Activated CD8-positive, alpha-beta memory T cell treated with anti-CD3 and anti-CD28 coated beads, Interleukin-2, amount 50 U/mL, for 24 hours (primary cell): ENCODE measurements around the gene DMD.

Experiments used
- DNase-seq: peaks from one replicate; pipeline ENCODE4 v3.0.0-alpha.2; 2020; ENCODE audit errors: extremely low read depth

Gene DMD

GRCh38 chrX:31860686-31861085, 1350.7 kb downstream of the DMD start:
- DNase-seq, result no peak

- no peak for DNase-seq
Measured at GRCh38 chrX:31858915-31859314, 1352.4 kb downstream of the DMD start.

DNA sequence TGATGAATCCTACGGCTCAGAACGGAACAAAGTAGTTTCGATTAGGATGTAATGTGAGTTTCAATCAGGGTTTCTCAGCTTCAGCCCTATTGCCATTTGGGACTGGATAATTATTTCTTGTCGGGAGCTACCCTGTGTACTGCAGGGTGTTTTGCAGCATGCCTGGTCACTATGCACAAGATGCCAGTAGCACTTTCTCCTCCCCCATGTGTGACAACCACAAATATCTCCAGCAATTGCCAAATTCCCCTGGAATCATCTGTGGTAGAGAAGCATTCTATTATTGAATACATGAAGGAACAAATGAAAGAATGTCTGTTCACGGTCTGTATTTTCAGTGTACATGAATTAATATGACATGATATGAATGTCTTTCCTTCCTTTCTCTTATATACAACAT, 1356.6 kb downstream of the DMD start:
- DNase-seq, result no peak

GRCh38 chrX:31851761-31852160, 1359.6 kb downstream of the DMD start:
- no peak for DNase-seq

DNA sequence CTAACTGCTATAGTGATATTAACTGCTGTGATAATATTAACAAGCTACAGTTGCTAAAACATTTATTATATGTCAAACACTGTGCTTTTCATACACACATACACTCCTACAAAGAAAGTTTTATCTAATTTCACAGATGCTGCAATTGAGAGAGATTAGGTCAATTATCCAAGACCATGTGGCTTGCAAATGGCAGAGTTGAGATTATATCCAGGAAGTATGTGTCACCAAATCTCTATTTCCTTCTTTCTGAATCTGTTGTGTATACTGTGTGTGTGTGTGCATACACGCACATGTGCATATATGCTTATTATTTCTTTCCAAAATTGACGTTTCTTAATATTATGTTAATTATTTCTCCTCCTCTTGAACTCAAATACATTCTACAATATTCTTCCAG, 1363.6 kb downstream of the DMD start:
- no peak for DNase-seq

- DNase-seq, result no peak
Measured at GRCh38 chrX:31845003-31845402, 1366.3 kb downstream of the DMD start.

DNA sequence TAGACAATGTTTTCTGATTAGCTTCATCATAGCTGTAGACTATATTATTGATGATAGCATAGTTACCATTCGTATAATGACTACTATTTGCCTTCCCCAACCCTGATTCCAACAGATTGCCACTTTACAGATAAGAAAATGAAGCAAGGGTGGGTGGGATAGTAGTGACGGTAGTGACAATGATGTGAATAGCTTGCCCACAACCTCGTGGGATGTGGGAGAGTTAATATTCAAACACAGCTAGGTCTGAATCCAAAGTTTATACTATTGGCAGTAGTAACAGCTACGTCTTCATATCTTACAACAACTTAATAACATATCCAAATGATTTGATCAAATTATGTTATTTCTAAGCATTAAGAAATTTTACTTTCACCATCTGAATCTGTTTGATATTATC, 1372.7 kb downstream of the DMD start:
- no peak for DNase-seq

GRCh38 chrX:31837445-31838049, 1373.8 kb downstream of the DMD start:
- DNase-seq, result no peak

- no peak for DNase-seq
Measured at GRCh38 chrX:31836479-31836878, 1374.9 kb downstream of the DMD start.

- no peak for DNase-seq
Measured at GRCh38 chrX:31832263-31832662, 1379.1 kb downstream of the DMD start.

DNA sequence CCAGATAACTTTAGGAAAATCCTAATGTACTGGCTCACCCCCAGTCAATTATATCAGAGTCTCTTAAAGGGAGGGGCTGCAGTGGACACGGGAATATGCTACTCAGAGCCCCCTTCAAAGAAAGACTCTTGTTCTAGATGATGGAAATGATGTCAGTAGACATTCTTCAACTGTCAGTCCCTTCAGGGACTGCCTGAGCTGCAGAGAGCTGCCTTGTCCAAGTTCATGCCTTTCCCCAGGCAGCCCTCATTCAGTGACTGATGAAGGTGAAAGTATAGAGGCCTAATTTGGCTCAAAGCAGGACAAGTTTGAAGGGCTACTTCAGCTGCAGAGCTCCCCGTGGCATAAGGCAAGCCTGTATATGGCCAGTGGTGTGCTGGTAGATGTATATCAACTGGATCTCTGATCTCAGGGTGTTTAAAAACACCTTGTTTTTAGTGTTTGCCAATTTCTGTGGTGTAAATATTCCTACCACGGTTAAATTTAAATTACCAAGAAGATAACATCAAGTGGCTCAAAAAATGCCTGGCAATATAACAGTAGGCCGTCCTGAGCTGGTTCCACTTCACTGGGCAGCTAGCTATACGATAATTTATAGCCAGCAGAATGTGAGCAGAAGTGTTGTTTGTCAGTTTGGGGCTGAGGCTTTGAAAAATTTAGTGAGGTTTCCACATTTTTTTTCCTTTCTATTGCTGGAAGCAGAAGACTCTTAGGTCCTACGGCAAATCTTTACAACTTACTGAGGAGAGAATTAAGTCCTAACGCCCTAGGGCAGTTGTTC, 1390.7 kb downstream of the DMD start:
- no peak for DNase-seq

DNA sequence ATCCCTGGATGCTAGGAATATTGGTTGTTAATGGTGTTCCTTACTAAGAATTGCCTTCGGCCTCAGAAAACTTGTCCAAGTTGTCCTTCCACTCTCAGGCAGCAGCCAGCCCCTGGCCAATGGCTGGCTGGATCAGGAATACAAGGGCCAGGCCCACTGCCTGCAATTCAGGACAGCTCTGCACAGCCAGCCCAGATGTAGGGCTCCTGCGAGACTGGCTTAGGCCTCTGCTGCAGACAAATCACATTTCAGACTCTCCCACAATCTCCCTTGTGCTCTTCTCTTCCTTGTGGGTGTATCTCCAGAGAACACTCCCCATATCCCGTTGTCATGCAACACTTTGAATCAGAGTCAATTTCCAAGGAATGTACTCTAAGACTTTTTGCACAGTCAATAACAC, 1391.9 kb downstream of the DMD start:
- DNase-seq, result no peak

DNA sequence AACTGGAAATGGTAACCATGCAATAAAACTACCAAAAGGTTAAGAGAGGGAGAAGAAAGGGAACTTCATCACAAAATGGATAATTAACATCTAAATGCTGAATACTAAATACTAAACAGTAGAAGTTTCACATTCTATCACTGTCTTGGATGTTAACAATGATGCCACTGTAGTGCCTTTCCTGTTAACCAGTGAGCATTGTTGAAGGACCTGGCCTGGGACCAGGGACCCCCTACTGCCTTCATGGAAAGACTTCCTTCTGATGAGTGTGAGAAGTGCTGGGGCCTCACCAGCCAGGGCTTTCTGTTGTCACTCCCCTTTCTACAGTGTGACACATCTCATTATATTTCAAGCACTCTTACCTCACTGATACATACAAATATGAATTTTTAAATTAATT, 1400.2 kb downstream of the DMD start:
- DNase-seq, result no peak

DNA sequence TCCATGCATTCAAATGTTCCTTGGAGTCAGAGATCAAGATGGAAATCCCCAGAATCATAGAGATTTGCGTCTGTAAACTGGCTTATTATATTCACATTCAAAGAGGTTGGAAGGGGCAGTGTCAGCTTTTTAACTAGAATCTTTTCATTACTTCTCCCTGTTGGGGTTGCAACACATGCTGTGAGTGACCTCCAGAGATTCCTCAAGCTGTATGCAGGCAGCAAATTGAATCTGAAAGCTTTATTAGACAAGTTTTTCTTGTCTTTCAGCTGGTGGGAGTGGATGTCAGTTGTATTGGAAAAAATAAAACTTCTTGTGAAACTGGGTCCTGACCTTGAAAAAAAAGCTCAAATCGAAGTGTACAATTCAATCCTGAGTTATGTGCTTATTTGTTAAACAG, 1403.0 kb downstream of the DMD start:
- DNase-seq, result no peak

DNA sequence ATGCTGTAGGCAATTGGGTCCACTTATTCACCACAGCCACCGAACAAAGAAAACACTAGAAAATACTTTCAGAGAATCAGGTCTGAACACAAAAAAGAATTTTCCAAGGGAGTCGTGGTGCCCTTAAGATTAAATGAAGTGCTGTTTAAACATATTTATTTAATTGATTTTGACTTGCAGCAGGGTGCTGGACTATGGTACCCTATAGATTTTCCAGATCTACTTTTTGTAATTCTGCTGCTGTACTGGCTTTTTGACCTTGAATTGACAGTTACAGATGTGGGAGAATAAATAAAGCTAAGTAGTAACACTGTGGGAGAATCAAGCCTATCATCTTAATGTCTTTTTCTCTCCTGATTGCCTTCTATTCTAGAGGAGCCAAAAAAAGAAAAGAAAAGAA, 1404.2 kb downstream of the DMD start:
- no peak for DNase-seq

GRCh38 chrX:31805781-31806180, 1405.6 kb downstream of the DMD start:
- no peak for DNase-seq

GRCh38 chrX:31800219-31800618, 1411.1 kb downstream of the DMD start:
- no peak for DNase-seq

DNA sequence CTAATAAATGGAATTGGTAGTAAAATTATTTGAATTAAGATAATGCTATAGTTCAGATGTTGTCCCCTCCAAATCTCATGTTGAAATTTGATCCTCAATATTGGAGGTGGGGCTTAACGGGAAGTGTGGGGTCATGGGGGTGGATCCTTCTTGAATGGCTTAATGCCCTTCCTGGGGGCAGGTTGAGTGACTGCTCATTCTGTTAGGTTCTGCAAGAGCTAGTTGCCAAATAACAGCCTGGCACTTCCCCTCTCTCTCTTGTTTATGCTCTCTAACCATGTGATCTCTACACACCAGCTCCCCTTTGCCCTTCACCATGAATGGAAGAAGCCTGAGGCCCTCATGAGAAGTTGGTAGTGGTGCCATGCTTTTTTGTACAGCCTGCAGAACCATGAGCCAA, 1414.7 kb downstream of the DMD start:
- no peak for DNase-seq

- no peak for DNase-seq
Measured at GRCh38 chrX:31747411-31747810, 1463.9 kb downstream of the DMD start.

GRCh38 chrX:31743004-31743403, 1468.3 kb downstream of the DMD start:
- no peak for DNase-seq

DNA sequence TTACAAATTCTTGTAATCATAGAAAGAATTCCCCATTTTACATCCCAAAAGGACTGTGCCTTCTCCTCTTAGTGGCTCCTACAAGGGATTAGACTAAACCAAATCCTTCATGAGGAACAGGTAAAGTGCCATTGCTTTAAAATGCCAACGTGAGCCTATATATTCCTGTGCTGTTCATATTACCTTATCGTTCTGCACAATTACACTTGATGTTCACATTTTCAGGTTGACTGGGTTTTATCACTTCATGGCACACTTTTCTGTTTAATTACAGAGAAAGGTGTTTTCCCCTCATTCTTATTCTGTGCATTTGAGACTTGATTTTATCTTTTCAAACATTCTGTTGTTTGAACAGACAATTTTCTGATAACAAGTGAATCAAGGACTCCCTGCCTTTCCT, 1493.9 kb downstream of the DMD start:
- DNase-seq, result no peak

DNA sequence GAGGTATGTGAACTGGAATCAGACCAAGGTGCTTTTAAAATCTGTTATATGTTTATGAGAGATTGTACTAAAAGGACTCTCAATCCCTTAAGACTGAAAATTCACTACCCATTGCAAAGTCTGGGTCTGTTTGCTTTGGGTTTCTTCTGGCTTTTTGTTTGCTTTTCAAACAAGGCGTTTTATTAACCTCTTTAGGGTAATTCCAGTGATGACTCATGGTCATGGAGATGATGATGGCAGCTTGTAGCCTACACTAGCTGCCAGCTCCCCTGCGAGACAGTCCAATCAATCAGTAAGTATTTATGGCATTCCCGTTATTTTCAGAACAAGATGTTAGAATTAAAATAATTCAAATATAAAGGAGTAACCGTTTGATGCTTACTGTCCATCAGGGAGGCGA, 1495.7 kb downstream of the DMD start:
- no peak for DNase-seq

- DNase-seq, result no peak
Measured at GRCh38 chrX:31714797-31715196, 1496.6 kb downstream of the DMD start.

DNA sequence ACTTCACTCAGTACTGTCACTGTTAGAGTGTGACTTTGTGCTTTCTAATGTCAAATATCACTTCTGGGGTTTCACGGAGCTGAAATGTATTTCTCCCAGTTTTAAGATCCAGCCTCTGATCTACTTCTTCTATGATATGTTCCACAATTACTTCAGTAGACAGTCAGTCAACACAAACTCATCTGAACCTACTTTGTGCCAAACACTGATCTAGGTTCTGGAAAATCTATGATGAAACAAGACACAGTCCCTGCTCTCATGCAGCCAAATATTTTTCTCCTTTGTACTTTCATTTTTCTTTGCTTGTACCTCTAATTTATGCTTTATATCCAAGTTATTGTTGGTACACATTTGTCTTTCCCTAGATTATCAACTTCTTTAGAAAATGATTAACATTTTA, 1498.2 kb downstream of the DMD start:
- DNase-seq, result no peak
